Sigmoid colon (tissue), 4 donors: ENCODE data around the gene AHI1.

Experiments used
- EP300 ChIP-seq, 4 donors: sonication (generic); formaldehyde crosslinking; IDR thresholded peaks; one replicate each; pipeline ENCODE4 v1.6.1; 2017; ENCODE audit warnings: antibody characterized with exemption in 4 of 4
- POLR2A ChIP-seq, 2 donors: fragments of 450-650 bp; IDR thresholded peaks; one replicate each; pipeline ENCODE4 v1.6.1; 2016; ENCODE audit warnings: antibody characterized with exemption in 2 of 2, mild to moderate bottlenecking in 2 of 2, moderate library complexity in 2 of 2
- TF ChIP-seq, protein P1 (sequence below), 4 experiments: fragments of 450-650 bp in 3 of 4; fragments of 200-600 bp in 1 of 4; IDR thresholded peaks; one replicate each; pipeline ENCODE4 v1.5.1; 2016 to 2019; ENCODE audit warnings: antibody characterized with exemption in 4 of 4, mild to moderate bottlenecking in 3 of 4, moderate library complexity in 2 of 4

DNA sequence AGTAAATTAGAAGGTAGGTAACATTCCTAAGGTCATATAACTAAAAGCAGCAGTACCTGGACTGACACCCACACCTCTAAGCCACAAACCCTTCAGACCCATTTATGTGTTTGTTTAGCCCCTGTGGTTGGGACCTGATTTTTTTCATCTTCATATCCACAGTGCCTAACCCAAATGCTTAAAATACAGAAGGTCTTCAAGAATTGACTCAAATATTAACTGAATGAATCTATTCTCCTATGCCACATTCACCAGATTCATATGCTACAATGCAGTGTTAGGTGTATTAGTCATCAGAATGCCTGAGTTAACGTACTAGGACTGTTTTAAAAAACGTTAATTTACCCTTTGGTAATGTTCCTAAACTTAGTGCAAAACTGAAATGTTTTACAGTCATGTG, 124.8 kb downstream of the AHI1 start:
- TF ChIP-seq EP300 (IDR thresholded peaks at IDR 0.05) (no peak), POLR2A (IDR thresholded peaks at IDR 0.05) (no peak)
- TF ChIP-seq, protein P1, sequence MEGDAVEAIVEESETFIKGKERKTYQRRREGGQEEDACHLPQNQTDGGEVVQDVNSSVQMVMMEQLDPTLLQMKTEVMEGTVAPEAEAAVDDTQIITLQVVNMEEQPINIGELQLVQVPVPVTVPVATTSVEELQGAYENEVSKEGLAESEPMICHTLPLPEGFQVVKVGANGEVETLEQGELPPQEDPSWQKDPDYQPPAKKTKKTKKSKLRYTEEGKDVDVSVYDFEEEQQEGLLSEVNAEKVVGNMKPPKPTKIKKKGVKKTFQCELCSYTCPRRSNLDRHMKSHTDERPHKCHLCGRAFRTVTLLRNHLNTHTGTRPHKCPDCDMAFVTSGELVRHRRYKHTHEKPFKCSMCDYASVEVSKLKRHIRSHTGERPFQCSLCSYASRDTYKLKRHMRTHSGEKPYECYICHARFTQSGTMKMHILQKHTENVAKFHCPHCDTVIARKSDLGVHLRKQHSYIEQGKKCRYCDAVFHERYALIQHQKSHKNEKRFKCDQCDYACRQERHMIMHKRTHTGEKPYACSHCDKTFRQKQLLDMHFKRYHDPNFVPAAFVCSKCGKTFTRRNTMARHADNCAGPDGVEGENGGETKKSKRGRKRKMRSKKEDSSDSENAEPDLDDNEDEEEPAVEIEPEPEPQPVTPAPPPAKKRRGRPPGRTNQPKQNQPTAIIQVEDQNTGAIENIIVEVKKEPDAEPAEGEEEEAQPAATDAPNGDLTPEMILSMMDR (IDR thresholded peaks at IDR 0.05) = no peak
